Posterior cingulate gyrus (tissue), 11 donors: Measurements from ENCODE around the gene SPPL2B.

ENCODE experiments used
- DNase-seq, 10 donors: peaks; one replicate each; pipeline versions ENCODE4 v3.0.0 to v3.0.0-alpha.2; 2020 to 2021; ENCODE audit warnings: mixed read lengths in 3 of 10
- intact Hi-C: fragments of 100-400 bp; cut with DNase I; formaldehyde crosslinking; loops from one replicate; pipeline ENCODE4 v1.15.1; 2023

Gene SPPL2B

GRCh38 chr19:2296141-2296540, 32.3 kb upstream of the SPPL2B start:
- no peak for DNase-seq
- intact Hi-C loops: no loop called here

- intact Hi-C loops: no loop called here
- DNase-seq: no peak
Observed at GRCh38 chr19:2300533-2300932, 28.0 kb upstream of the SPPL2B start.

- DNase-seq: peak in 1 of 10 donors; percentile 27
- intact Hi-C loops: no loop called here
Observed at GRCh38 chr19:2302319-2303210, 25.9 kb upstream of the SPPL2B start.

GRCh38 chr19:2303211-2303798, 25.2 kb upstream of the SPPL2B start:
- intact Hi-C loops: no loop called here
- DNase-seq: no peak

GRCh38 chr19:2305452-2306280, 22.8 kb upstream of the SPPL2B start:
- intact Hi-C loops: no loop called here

GRCh38 chr19:2306281-2306806, 22.1 kb upstream of the SPPL2B start:
- DNase-seq: no peak
- intact Hi-C loops: no loop called here

More at GRCh38 chr19:2305452-2306280, 22.8 kb upstream of the SPPL2B start:
- DNase-seq: no peak

- intact Hi-C loops: no loop called here
- DNase-seq: no peak
Observed at GRCh38 chr19:2306971-2307370, 21.5 kb upstream of the SPPL2B start.

- intact Hi-C loops: no loop called here
- DNase-seq: no peak
Observed at GRCh38 chr19:2307518-2308012, 20.9 kb upstream of the SPPL2B start.

GRCh38 chr19:2308114-2308556, 20.3 kb upstream of the SPPL2B start, which contains the start of gene LINGO3:
Gene LINGO3 (minus strand): TSS chr19:2308154. CDS start chr19:2291776, 16,378 bp downstream.
- intact Hi-C loops: no loop called here
- no peak for DNase-seq

- peak in 9 of 10 donors; percentile 50 to 94 (median 73) for DNase-seq
- intact Hi-C loops: no loop called here
Observed at GRCh38 chr19:2309734-2310362, 18.6 kb upstream of the SPPL2B start.

- no peak for DNase-seq
- intact Hi-C loops: no loop called here
Observed at GRCh38 chr19:2311093-2311492, 17.4 kb upstream of the SPPL2B start.

- no peak for DNase-seq
- intact Hi-C loops: no loop called here
Observed at GRCh38 chr19:2312820-2313501, 15.5 kb upstream of the SPPL2B start.

GRCh38 chr19:2315121-2315817, 13.2 kb upstream of the SPPL2B start:
- DNase-seq: no peak
- intact Hi-C loops: loop anchor here (5.0 kb wide), 1 partner anchor 38 kb away; no protein-coding TSS in a partner anchor

GRCh38 chr19:2315818-2316353, 12.6 kb upstream of the SPPL2B start:
- DNase-seq: peak in 9 of 10 donors; percentile 54 to 95 (median 74)
- intact Hi-C loops: loop anchor here (1.0 to 5.0 kb wide), 2 partner anchors 39 to 80 kb away; partner anchors contain the start of genes PLEKHJ1 and SF3A2

- DNase-seq: no peak
- intact Hi-C loops: loop anchor here (1.0 to 5.0 kb wide), 2 partner anchors 40 to 161 kb away; no protein-coding TSS in a partner anchor
Observed at GRCh38 chr19:2317300-2317699, 11.2 kb upstream of the SPPL2B start.

- DNase-seq: no peak
- intact Hi-C loops: loop anchor here (1.0 to 5.0 kb wide), 2 partner anchors 40 to 161 kb away; no protein-coding TSS in a partner anchor
Observed at GRCh38 chr19:2317756-2318155, 10.7 kb upstream of the SPPL2B start.

GRCh38 chr19:2318923-2319322, 9.6 kb upstream of the SPPL2B start:
- no peak for DNase-seq
- intact Hi-C loops: loop anchor here (5.0 kb wide), 1 partner anchor 42 kb away; no protein-coding TSS in a partner anchor

GRCh38 chr19:2319551-2319950, 8.9 kb upstream of the SPPL2B start:
- DNase-seq: no peak
- intact Hi-C loops: loop anchor here (5.0 kb wide), 1 partner anchor 42 kb away; no protein-coding TSS in a partner anchor
